GM18909 (cell line): ENCODE results near the gene XYLT1.

Experiments used
- ATAC-seq: cut with Tn5 transposase; IDR thresholded peaks from one replicate; pipeline ENCODE4 v1.9.1; 2021; ENCODE audit warnings: mild to moderate bottlenecking; ENCODE audit not compliant: unreplicated experiment, poor library complexity

XYLT1 gene

GRCh38 chr16:17138801-17139200 is 332.0 kb downstream of the XYLT1 start:
- no peak for ATAC-seq

DNA sequence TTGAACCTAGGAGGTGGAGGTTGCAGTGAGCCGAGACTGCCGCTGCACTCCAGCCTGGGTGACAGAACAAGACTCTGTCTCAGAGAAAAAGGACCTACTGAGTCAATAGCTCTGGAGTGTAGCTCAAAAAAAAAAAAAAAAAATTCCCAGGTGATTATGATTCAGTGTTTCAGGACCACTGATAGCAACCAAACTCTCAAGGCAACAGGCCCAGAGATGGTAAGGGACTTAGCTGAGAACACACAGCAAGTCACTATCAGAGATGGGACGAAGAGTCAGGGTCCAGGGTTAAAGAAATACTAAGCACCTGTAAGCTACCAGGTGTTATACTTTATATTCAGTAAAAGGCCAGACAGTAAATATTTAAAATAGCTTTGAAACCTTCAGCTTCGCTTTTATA is 335.3 kb downstream of the XYLT1 start:
- ATAC-seq, result no peak

DNA sequence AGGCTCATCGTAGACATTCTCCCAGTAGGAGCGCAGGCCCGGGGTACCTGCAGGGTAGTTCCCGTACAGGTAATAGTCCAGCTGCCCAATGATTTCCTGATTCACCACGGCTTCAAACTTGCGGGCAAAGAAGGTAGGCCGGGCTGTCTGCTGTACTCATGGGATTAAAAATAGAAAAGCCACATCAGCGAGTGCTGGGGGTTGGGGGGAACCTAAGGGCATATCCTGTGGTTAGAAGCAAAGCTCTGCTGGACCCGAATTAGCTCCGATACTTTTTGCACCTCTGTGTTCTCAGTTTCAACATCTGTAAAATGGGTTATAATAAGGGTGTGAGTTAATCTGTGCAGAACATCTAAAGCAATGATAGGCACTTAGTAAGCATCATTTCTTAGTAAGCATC is 336.2 kb downstream of the XYLT1 start:
- ATAC-seq, result no peak

- ATAC-seq, result no peak
Observed at GRCh38 chr16:17133851-17134250, 336.9 kb downstream of the XYLT1 start.

- ATAC-seq, result no peak
Observed at GRCh38 chr16:17131351-17131750, 339.4 kb downstream of the XYLT1 start.

GRCh38 chr16:17130733-17131132 is 340.0 kb downstream of the XYLT1 start:
- no peak for ATAC-seq

GRCh38 chr16:17129971-17130370 is 340.8 kb downstream of the XYLT1 start:
- ATAC-seq, result no peak

DNA sequence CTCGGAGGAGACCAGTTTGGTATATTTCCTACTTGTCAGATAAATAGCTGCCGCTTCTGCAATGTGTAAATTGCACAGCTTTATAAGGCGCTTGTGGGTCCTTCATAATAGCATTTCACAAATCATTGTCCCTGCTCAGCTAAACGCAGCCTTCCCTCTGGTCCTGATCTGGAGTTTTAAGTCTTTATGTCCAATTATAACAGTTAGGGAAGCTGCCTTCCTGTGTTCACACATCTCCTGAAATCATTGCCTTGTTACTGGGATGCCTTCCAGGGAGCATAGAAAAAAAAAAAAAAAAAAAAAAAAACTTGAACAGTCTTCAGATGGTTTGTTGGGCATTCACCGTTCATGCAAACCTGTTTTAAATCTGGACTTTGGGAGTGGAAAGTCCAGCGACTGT is 342.0 kb downstream of the XYLT1 start:
- ATAC-seq, result no peak

DNA sequence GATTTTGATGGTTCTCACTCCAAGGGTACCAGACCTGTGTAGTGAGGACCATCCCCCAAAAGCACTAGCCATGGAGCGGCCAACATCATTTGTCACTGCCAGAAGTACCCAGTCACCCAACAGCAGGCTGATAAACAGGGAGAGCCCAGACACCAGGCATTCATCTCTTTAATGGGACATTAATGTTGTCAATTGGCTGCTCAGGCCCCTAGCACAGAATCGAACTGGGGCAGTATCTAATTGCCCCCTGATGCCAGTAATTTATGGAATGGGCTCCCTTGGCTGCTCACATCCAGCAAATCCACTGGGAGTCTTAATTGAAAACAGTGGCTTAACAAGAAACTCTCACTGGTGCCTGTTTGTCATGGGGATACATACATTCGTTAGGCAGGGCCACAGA is 344.6 kb downstream of the XYLT1 start:
- no peak for ATAC-seq

- ATAC-seq, result no peak
Observed at GRCh38 chr16:17125671-17126070, 345.1 kb downstream of the XYLT1 start.

DNA sequence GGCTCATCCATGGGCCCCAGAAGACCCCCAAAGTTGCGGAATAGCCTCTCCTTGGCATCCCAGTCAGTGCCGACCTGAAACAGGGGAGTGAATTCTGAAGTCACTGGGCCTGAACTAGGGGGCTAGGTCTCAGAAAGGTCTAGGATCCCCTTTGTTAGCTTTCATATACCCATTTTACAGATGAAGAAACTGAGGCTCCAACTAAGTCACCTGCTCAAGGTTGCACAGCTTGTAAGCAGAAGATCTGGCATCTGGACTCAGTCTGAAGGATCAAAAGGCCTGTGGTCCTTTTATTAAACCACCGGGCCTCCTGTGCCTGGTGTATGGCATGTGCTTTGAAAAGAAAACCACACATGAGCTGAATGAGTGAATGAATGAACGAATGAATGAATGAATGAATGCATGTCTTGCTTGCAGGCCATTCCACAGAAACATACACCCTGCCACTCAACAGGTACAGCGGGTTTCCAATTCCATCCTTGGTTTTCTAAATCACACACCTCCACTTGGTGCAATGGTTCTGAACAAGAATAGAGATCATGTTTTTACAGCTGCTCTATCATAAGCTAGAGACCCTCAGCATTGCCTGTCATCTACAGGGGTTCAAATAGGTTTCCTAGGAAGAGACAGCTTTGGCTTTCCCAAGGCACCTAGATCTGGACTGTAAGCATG is 352.7 kb downstream of the XYLT1 start:
- ATAC-seq, result no peak

- no peak for ATAC-seq
Observed at GRCh38 chr16:17116595-17117322, 354.0 kb downstream of the XYLT1 start.

GRCh38 chr16:17109413-17109812 is 361.3 kb downstream of the XYLT1 start:
- no peak for ATAC-seq

DNA sequence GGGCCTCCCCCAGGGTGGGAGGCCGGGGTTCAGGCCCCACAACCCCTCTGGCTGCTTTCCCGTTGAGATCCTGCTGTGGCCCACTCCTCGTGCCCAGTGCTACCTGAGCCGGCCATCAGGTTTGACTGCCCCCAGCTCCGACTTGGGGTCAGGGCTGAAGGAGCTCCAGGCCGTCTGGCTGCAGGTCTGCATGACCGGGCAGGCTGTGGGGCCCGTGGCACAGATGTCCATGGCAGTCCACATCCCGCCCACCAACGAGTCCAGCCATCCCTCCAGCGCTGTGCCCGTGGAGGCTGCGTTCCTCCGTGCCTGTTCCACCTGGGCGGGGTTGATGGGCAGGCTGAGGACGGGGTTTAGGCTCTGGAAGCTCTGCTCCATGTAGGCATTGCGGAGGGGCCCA is 362.2 kb downstream of the XYLT1 start:
- ATAC-seq, result no peak

DNA sequence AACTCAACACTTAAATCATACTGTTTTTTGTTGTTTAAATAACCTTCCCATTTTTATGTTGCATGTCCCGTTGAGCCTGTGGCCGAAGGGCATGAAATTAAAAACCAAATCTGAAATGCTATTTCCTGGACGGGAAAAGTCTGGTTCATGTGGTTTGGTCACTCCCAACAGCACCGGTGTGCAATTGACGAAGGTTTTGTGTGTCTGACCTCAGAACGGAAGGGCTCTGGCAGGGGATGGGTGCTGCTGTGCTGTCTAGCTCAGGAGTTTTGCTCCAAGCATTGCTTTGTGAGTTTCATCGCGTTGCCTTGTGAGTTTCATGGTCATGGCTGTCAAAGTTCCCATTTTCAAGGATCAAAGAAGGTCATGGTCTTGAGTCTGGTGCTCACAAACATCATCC is 363.3 kb downstream of the XYLT1 start:
- no peak for ATAC-seq

DNA sequence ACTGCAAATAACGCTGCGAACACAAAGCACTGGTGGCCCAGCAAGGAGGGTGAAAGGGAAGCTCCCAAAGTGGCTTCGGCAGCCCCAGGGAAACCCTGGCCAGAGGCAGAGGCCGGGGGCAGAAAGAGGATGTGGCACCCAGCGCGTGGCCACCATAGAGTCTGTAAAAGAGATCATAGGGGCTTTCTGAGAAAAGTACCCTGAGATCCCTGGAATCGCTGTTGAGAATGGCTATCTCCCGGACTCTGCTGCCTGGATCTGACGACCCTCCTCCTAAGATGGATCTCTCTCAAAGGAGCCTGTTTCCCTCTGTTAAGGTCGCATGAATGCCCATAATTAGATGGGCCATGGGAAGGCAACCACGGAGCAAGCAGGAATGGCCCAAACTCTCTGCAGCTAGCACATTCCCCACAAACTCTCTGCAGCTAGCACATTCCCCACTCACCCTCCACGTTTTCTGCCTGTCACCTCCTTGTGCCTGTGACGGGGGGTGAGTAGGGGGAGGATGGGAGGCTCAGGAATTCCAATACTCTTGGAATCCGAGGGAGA is 364.4 kb downstream of the XYLT1 start:
- ATAC-seq, result no peak

- ATAC-seq, result no peak
Observed at GRCh38 chr16:17105239-17105797, 365.4 kb downstream of the XYLT1 start.

DNA sequence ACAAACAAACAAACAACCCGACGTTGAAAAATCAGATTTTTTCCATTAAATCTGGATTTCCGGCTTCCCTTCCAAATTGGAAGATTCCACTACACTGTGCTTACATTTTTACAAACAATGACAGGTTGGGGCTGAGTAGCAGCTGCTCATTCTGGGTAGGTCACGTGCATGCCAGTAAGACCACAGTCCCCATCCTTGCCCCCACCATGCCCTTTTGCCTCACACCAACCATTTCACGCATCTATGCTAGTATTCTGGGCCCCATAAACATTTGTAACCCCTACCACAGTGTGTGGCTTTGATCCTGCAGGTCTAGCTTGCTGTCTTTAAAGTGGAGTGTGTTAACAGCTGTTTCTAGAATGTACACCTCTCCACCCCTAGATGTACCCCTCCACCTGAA is 366.1 kb downstream of the XYLT1 start:
- ATAC-seq, result no peak

- ATAC-seq, result no peak
Observed at GRCh38 chr16:17103216-17103615, 367.5 kb downstream of the XYLT1 start.

GRCh38 chr16:17101646-17102045 is 369.1 kb downstream of the XYLT1 start:
- ATAC-seq, result no peak

GRCh38 chr16:17098685-17099084 is 372.1 kb downstream of the XYLT1 start:
- ATAC-seq, result no peak
